Articular chondrocyte of knee joint (primary cell): Measurements from ENCODE around the gene SLCO4A1. TPM values are rescaled to one million over a fixed set of nuclear protein-coding genes. Genes with fewer than 3 reads are reported as not detected.

Experiments used
- total RNA-seq: library from RNA; depleted of rRNA; stranded (reverse); fragments of >200 nt; gene quantifications from 2 replicates; pipeline ENCODE4 v1.2.3, GENCODE V29; 2012

SLCO4A1 gene
- total RNA-seq, result 0.11 and 0.13 TPM in 2 replicates

DNA sequence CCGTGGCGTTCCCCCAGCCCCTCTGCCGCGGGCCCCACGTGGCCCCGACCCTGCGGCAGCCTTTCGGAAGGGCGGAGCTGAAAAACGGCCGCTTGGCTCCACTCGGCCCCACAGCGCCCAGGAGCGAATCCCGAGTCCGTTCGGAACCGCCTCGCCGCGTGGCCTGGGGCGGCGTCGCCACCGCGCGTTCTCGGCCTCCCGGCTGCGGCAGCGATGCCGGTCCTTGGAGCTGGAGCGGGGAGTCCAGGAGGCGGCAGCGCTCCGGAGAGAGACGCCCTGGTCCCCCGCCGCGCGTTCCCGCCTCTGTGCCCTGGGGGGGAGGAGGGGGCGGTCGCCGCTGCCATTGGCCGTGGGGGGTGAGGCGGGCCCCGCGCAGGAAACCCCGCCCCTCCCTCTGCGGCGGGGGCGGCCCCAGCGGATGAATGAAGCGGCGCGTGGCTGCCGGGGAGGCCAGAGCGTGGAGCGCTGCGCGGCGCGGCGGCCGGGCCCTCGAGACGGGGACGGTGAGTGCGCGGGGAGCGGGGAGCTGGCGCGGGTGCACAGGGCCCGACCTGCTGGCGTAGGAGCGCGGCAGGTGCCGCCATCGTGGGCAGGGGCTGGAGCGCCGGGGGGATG, at the start of gene SLCO4A1:
TSS of gene SLCO4A1 (plus strand) at position 453 of the 615 bp plus-strand sequence. CDS start 13,952 bp downstream, outside the sequence.

DNA sequence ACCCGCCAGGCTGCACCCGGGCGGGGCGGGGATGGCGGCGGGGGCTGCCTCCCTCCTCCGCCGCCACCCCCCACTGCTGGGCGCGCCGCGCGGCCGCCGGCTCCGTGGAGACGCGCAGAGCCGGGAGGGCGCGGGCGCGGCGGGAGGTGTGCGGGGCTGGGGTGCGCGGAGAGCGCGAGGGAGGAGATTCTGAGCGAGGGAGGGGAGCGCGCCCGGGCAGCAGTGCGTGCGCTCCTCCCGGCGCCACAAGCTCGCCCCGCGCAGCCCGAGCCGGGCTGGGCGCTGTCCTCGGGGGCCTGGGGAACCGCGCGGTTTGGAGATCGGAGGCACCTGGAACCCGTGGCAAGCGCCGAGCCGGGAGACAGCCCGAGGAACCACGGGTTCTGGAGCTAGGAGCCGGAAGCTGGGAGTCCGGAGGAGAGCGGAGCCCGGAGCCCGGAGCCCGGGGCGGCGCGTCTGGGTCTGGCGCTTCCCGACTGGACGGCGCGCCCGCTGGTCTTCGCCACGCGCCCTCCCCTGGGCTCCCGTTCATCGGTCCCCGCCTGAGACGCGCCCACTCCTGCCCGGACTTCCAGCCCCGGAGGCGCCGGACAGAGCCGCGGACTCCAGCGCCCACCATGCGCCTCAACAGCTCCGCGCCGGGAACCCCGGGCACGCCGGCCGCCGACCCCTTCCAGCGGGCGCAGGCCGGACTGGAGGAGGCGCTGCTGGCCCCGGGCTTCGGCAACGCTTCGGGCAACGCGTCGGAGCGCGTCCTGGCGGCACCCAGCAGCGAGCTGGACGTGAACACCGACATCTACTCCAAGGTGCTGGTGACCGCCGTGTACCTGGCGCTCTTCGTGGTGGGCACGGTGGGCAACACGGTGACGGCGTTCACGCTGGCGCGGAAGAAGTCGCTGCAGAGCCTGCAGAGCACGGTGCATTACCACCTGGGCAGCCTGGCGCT, 66.6 kb downstream of the SLCO4A1 start, which contains the start of gene NTSR1:
TSS of gene NTSR1 (plus strand) at position 246 of the 946 bp plus-strand sequence. CDS start at position 618, 372 bp downstream.

Other genes starting within 250 kb of the SLCO4A1 start
- gene CABLES2, start 235.2 kb upstream of the SLCO4A1 start, total RNA-seq, result 1.6 and 2.2 TPM in 2 replicates
- gene RBBP8NL, start 215.0 kb upstream of the SLCO4A1 start, total RNA-seq, result not detected in 2 replicates
- gene GATA5, start 166.5 kb upstream of the SLCO4A1 start, total RNA-seq, result not detected in 2 replicates
- not detected in 2 replicates for gene NTSR1, start 66.3 kb downstream of the SLCO4A1 start, total RNA-seq
- gene MRGBP, start 154.0 kb downstream of the SLCO4A1 start, total RNA-seq, result 13.0 and 15.5 TPM in 2 replicates
- 29.9 and 35.9 TPM in 2 replicates for gene OGFR, start 162.3 kb downstream of the SLCO4A1 start, total RNA-seq
- gene COL9A3, start 174.5 kb downstream of the SLCO4A1 start, total RNA-seq, result 0.86 and 1.0 TPM in 2 replicates
- 15.2 and 17.9 TPM in 2 replicates for gene TCFL5, start 219.3 kb downstream of the SLCO4A1 start, total RNA-seq